PC-3 (cell line): ENCODE measurements around the gene SFXN1.

Experiments used
- CTCF ChIP-seq: fragments of 300-600 bp; sonication (generic); conservative IDR thresholded peaks from 2 replicates; pipeline ENCODE4 v1.5.1; 2017; ENCODE audit warnings: antibody characterized with exemption, low read depth, mild to moderate bottlenecking, low read length
- EZH2 ChIP-seq: fragments of 300-600 bp; sonication (generic); IDR thresholded peaks from one replicate; pipeline ENCODE4 v1.6.1; 2017; ENCODE audit warnings: antibody characterized with exemption, mild to moderate bottlenecking, low read length; ENCODE audit not compliant: unreplicated experiment

- TF ChIP-seq CTCF (no peak), EZH2 (no peak)
Measured at GRCh38 chr5:175447571-175447970, 30.8 kb upstream of the SFXN1 start.
